Loucy (cell line): ENCODE measurements around the gene FEM1B.
A peak's percentile ranks its signal among the peaks of the same experiment; 100 is the strongest.

Source experiments
- H2AFZ ChIP-seq: fragments of 200-600 bp; sonication (generic); 2 replicates; pipeline ENCODE4 v1.6.0; 2016; ENCODE audit warnings: antibody characterized with exemption, mild to moderate bottlenecking, low read length, moderate library complexity
- H3F3A ChIP-seq: fragments of 200-600 bp; 2 replicates; pipeline ENCODE4 v1.6.0; 2016; ENCODE audit warnings: antibody characterized with exemption, low read depth, mild to moderate bottlenecking
- H3K27me3 ChIP-seq: fragments of 200-600 bp; sonication (generic); 2 replicates; pipeline ENCODE4 v1.6.1; 2014; ENCODE audit warnings: low read length, mild to moderate bottlenecking; ENCODE audit not compliant: insufficient read depth, poor library complexity, severe bottlenecking
- H3K36me3 ChIP-seq: fragments of 200-600 bp; sonication (generic); 2 replicates; pipeline ENCODE4 v1.6.1; 2016; ENCODE audit warnings: low read length; ENCODE audit not compliant: insufficient read depth
- H3K4me1 ChIP-seq: fragments of 200-600 bp; sonication (generic); 2 replicates; pipeline ENCODE4 v1.5.1; 2014; ENCODE audit warnings: low read length, mild to moderate bottlenecking; ENCODE audit not compliant: insufficient read depth, poor library complexity, severe bottlenecking
- H3K4me2 ChIP-seq: fragments of 200-600 bp; sonication (generic); 2 replicates; pipeline ENCODE4 v1.6.0; 2014; ENCODE audit warnings: antibody characterized with exemption, low read length, low read depth, mild to moderate bottlenecking; ENCODE audit not compliant: poor library complexity, severe bottlenecking
- H3K4me3 ChIP-seq: fragments of 200-600 bp; sonication (generic); 2 replicates; pipeline ENCODE4 v1.5.1; 2014; ENCODE audit warnings: low read length, mild to moderate bottlenecking, mixed read lengths; ENCODE audit not compliant: poor library complexity, severe bottlenecking
- H3K79me2 ChIP-seq: fragments of 200-600 bp; sonication (generic); 2 replicates; pipeline ENCODE4 v1.6.1; 2014; ENCODE audit warnings: low read length; ENCODE audit not compliant: insufficient read depth
- H3K9ac ChIP-seq: fragments of 200-600 bp; sonication (generic); 2 replicates; pipeline ENCODE4 v1.6.0; 2014; ENCODE audit warnings: mild to moderate bottlenecking, low read depth, low read length, moderate library complexity; ENCODE audit not compliant: poor library complexity, severe bottlenecking
- H3K9me2 ChIP-seq: fragments of 200-600 bp; sonication (generic); replicated peaks from 2 replicates; pipeline ENCODE4 v1.6.1; 2016; ENCODE audit warnings: low read depth, low read length, mixed read lengths
- H3K9me3 ChIP-seq: fragments of 200-600 bp; sonication (generic); 2 replicates; pipeline ENCODE4 v1.6.1; 2014; ENCODE audit warnings: mild to moderate bottlenecking, antibody characterized with exemption, low read length, low read depth; ENCODE audit not compliant: insufficient read depth
- H4K20me1 ChIP-seq: fragments of 200-600 bp; sonication (generic); 2 replicates; pipeline ENCODE4 v1.6.0; 2014; ENCODE audit warnings: antibody characterized with exemption, low read length, mild to moderate bottlenecking; ENCODE audit not compliant: insufficient read depth, poor library complexity, severe bottlenecking
- EZH2phosphoT487 ChIP-seq: fragments of 200-600 bp; IDR thresholded peaks from 2 replicates; pipeline ENCODE4 v1.6.1; 2018; ENCODE audit warnings: antibody characterized with exemption, mild to moderate bottlenecking, moderate library complexity, borderline replicate concordance
- TF ChIP-seq, protein P1 (sequence below): fragments of 200-600 bp; sonication (generic); conservative IDR thresholded peaks from 2 replicates; pipeline ENCODE4 v1.5.1; 2014; ENCODE audit warnings: mild to moderate bottlenecking, antibody characterized with exemption, low read length

The FEM1B gene

DNA sequence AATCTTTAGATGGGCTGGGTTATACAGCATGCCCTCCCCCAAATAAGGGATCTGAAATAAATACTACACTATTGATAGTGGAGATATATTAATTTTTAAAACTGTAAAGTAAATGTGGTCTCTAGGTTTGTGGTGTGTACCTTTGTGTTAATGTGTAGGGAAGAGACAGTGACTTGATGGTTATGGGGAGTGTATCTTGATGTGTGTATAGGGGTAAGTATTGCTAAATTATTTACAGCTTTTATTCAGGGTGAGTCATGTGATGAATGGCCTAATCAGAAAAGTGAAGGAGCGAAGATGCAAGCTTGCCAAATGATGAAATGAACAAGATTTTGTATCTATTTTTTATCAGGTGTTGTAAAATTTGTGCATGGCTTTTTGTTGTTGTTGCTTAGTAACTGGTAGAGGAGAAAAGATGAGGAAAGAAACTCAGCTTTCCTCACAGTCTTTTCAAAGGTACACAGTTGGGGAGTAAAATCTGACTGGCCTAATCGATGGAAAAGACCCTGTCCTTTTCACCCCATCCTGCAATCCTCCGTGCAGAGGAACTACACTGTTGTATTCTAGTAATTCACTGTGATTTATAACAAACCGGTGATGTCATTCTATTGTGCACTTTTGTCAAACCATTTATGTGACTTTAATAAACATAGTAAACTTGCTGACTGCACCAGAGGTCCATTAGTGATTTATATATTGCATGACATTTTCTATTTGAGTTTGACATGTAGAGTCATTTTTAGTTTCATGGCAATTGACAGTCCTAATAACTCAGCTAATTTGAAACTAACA is 17.7 kb downstream of the FEM1B start:
- Histone ChIP-seq H3K9me2 (no peaks in the 10 kb centered on the region), H3K4me2 (no peak overlapping the region), H3K9me3 (no peaks in the 10 kb centered on the region), H3K4me3 (no peak overlapping the region), H3K27me3 (no peaks in the 10 kb centered on the region), H3K79me2 (peaks cover 43% of the 10 kb centered on the region), H3K36me3 (peaks cover 33% of the 10 kb centered on the region), H3K9ac (no peak overlapping the region), H3F3A (no peaks in the 10 kb centered on the region), H4K20me1 (peaks cover 34% of the 10 kb centered on the region), H3K4me1 (peaks cover 17% of the 10 kb centered on the region), H2AFZ (no peak overlapping the region)
- TF ChIP-seq, protein P1, sequence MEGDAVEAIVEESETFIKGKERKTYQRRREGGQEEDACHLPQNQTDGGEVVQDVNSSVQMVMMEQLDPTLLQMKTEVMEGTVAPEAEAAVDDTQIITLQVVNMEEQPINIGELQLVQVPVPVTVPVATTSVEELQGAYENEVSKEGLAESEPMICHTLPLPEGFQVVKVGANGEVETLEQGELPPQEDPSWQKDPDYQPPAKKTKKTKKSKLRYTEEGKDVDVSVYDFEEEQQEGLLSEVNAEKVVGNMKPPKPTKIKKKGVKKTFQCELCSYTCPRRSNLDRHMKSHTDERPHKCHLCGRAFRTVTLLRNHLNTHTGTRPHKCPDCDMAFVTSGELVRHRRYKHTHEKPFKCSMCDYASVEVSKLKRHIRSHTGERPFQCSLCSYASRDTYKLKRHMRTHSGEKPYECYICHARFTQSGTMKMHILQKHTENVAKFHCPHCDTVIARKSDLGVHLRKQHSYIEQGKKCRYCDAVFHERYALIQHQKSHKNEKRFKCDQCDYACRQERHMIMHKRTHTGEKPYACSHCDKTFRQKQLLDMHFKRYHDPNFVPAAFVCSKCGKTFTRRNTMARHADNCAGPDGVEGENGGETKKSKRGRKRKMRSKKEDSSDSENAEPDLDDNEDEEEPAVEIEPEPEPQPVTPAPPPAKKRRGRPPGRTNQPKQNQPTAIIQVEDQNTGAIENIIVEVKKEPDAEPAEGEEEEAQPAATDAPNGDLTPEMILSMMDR, result no peak
- TF ChIP-seq EZH2phosphoT487, result no peak

DNA sequence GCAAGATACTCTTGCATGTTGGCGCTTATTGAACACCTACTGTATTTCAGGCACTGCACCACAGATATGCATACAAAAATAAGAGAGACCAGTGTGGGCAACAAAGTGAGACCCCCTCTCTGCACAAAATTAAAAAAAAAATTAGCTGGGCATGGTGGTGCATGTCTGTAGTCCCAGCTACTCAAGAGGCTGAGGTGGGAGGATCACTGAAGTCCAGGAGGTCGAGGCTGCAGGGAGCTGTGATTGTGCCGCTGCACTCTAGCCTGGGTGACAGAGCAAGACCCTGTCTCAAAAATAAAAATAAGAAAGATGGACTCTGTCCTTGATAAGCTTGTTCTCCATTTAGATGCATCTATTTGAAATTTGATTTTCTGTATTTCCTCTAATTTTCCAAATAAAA is 20.8 kb downstream of the FEM1B start:
- H3K27me3 ChIP-seq, result no peaks in the 10 kb centered on the region
- no peaks in the 10 kb centered on the region for H3K4me1 ChIP-seq
- peaks cover 19% of the 10 kb centered on the region for H3K79me2 ChIP-seq
- no peak overlapping the region for H3K4me2 ChIP-seq
- no peak overlapping the region for H2AFZ ChIP-seq
- no peaks in the 10 kb centered on the region for H3K9me3 ChIP-seq
- peaks cover 5% of the 10 kb centered on the region for H4K20me1 ChIP-seq
- H3F3A ChIP-seq, result no peaks in the 10 kb centered on the region
- H3K9me2 ChIP-seq, result no peaks in the 10 kb centered on the region
- peaks cover 9% of the 10 kb centered on the region; the same call in 1 of the 2 replicates for H3K36me3 ChIP-seq
- H3K4me3 ChIP-seq, result no peak overlapping the region
- TF ChIP-seq EZH2phosphoT487, result no peak
- TF ChIP-seq, protein P1, result no peak
- H3K9ac ChIP-seq, result no peak overlapping the region

DNA sequence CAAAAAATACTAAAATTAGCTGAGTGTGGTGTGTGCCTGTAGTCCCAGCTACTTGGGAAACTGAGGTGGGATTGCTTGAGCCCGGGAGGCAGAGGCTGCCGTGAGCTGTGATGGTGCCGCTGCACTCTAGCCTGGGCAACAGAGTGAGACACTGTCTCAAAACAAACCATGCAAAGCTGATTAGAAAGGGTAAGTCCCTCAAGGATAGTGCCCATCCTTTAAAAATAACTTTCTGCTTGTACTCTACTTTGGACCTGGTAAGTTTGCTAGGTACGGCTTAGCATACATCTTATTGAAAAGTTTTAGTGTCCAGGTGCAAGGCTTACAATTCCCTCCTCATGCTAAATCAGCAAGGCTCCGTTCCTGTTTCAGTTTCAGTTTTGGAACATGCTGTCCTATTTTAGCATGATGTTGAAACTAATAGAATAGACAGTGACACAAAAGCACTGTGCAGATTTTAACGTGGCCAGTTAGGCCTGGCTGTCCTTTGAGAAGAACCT is 21.4 kb downstream of the FEM1B start:
- H3K4me2 ChIP-seq, result peak overlapping the region; percentile 22
- no peak overlapping the region; the same call in 1 of the 2 replicates for H2AFZ ChIP-seq
- peak overlapping the region; percentile 47 for H3K9ac ChIP-seq
- TF ChIP-seq, protein P1, result no peak
- no peak for TF ChIP-seq EZH2phosphoT487
- H3K79me2 ChIP-seq, result peaks cover 13% of the 10 kb centered on the region; the same call in 1 of the 2 replicates
- peak overlapping the region; percentile 3 for H3K4me3 ChIP-seq
- 0 out of 2 replicates have a peak, but pooled peaks cover 3% of the 10 kb centered on the region for H3K36me3 ChIP-seq
- no peaks in the 10 kb centered on the region for H3K27me3 ChIP-seq
- no peaks in the 10 kb centered on the region for H3K9me3 ChIP-seq
- H3F3A ChIP-seq, result no peaks in the 10 kb centered on the region
- H3K9me2 ChIP-seq, result no peaks in the 10 kb centered on the region
- H3K4me1 ChIP-seq, result no peaks in the 10 kb centered on the region
- H4K20me1 ChIP-seq, result no peaks in the 10 kb centered on the region
